Right ventricle myocardium inferior (tissue), 1 donor: ENCODE measurements around the gene EFEMP2. TPM values are rescaled to one million over a fixed set of nuclear protein-coding genes. Genes with fewer than 3 reads are reported as not detected.

Source experiments
- ATAC-seq: fragments of 200-7000 bp; cut with Tn5 transposase; one replicate; pipeline ENCODE4 v1.9.1; 2020; ENCODE audit warnings: mild to moderate bottlenecking, moderate library complexity
- DNase-seq: peaks from one replicate; pipeline ENCODE4 v3.0.0; 2021; ENCODE audit errors: missing footprints
- intact Hi-C: fragments of 100-400 bp; cut with DNase I; formaldehyde crosslinking; loops from one replicate; pipeline ENCODE4 v1.11.0; 2022
- total RNA-seq: library from RNA; stranded (reverse); fragmentation: NEBNext Ultra II Directional; extraction: Animal tissue kit (Norgen Biotek cat#: 25700); gene quantifications from one replicate; pipeline ENCODE4 v1.2.1, GENCODE V29; 2021
- donor health status: DM: no; HTN: yes; CAD: no; lungs with severe emphysema.

The EFEMP2 gene
- total RNA-seq, 1 donor from 2014 or later: 83.1 TPM

GRCh38 chr11:65870706-65871681 is 1.6 kb downstream of the EFEMP2 start:
- intact Hi-C loops: no loop called here
- no peak for ATAC-seq
- DNase-seq: peak; percentile 73

- intact Hi-C loops: no loop called here
- DNase-seq (no peak), ATAC-seq (no peak)
Measured at GRCh38 chr11:65870307-65870658, 2.3 kb downstream of the EFEMP2 start.

- DNase-seq (peak; percentile 57), ATAC-seq (no peak)
- intact Hi-C loops: no loop called here
Measured at GRCh38 chr11:65869643-65870306, 2.8 kb downstream of the EFEMP2 start.

GRCh38 chr11:65868907-65869306 is 3.7 kb downstream of the EFEMP2 start:
- no peak for ATAC-seq
- intact Hi-C loops: no loop called here
- no peak for DNase-seq

- no peak for ATAC-seq
- intact Hi-C loops: no loop called here
- DNase-seq: peak; percentile 64
Measured at GRCh38 chr11:65868076-65868667, 4.4 kb downstream of the EFEMP2 start.

GRCh38 chr11:65867284-65868071 is 5.1 kb downstream of the EFEMP2 start:
- intact Hi-C loops: no loop called here
- ATAC-seq: no peak
- peak; percentile 59 for DNase-seq

DNA sequence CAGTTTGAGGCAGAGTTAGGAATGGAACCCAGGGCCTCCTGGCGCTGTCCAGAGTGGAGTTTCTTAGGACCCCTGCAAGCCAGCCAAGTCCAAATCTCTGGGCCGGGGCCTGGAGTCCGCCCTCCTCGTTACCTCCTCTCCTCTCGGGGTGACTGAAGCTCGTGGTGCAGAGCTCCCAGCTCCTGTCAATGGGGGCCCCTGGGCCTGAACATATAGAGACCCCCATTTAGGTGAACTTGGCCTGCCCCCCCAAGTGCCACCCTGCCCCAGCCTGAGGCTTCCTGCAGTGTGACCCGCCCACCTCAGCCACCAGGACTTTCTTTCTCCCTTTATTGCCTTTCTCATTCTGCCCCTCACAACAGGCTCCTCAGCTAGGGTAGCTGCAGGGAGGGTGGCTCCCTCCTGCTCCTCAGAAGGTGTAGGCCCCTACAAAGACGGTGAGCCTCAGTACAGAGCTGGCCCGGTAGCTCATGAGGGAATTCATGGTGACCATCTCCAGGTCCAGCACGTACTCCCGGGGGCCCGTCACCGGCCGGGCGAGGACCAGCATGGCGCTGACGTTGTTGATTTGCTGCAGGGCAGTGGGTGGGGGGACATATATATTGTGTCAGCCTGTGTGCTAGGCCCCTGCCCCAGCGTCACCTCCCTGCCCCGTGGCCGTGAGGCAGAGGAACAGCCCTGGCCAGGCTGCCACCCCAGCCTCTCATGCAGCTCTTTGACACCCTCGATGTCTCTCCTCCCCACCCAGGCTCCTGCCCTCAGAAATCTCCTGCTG is 5.9 kb downstream of the EFEMP2 start:
- ATAC-seq (no peak), DNase-seq (peak; percentile 17)
- intact Hi-C loops: no loop called here

DNA sequence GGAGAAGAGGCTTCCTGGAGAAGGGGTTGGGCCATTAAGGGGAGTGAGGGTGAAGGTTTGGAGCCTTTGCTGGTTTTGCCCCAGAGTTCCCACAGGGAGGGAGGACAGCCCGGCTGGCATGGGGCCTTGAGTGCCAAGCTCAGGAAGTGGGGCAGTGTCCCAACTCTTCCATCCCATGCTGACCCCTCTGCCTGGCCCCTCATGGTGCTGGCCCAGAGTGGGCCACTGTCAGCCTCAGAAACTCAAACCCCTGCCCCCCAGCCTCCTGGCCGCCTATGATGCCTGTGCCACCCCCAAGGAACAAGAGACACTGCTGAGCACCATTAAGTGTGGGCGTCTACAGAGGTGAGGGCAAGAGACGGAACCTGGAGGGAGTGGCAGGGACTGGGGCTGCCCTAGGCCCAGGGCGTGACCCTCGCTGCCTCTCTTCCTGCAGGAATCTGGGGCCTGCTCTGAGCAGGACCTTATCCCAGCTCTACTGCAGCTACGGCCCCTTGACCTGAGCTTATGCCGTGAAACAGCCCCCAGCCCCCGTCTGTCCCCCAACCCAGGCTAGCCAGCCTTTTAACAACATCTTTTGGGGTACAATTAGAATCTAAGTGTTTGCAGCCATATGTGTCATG is 6.9 kb downstream of the EFEMP2 start:
- ATAC-seq (no peak), DNase-seq (peak; percentile 25)
- intact Hi-C loops: no loop called here

DNA sequence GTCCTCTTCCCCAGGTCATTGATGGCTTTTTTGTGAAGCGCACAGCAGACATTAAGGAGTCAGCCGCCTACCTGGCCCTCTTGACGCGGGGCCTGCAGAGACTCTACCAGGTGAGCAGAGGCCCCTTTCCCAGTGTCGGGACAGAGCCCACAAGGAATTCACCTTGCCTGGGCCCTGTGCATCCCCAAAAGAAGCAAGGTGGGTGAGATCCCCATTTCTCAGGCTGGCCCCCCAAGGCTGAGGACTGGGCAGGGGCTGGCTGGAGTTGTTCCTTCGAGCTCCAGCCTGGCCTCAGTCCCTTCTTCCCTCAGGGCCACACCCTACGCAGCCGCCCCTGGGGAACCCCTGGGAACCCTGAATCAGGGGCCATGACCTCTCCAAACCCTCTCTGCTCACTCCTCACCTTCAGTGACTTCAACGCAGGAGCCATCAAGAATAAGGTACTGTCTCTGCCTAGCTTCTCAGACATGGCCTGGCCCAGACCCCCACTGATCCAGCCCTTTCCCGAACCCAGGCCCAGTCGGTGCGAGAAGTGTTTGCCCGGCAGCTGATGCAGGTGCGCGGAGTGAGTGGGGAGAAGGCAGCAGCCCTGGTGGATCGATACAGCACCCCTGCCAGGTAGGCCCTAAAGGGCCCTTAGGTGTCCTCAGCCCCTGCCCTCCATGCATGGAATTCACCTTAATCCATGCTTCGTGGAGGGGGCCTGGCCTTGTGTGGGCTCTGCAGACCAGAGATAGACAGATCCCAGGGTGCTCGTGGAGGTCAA is 7.7 kb downstream of the EFEMP2 start:
- ATAC-seq (no peak), DNase-seq (peak; percentile 45)
- intact Hi-C loops: no loop called here

DNA sequence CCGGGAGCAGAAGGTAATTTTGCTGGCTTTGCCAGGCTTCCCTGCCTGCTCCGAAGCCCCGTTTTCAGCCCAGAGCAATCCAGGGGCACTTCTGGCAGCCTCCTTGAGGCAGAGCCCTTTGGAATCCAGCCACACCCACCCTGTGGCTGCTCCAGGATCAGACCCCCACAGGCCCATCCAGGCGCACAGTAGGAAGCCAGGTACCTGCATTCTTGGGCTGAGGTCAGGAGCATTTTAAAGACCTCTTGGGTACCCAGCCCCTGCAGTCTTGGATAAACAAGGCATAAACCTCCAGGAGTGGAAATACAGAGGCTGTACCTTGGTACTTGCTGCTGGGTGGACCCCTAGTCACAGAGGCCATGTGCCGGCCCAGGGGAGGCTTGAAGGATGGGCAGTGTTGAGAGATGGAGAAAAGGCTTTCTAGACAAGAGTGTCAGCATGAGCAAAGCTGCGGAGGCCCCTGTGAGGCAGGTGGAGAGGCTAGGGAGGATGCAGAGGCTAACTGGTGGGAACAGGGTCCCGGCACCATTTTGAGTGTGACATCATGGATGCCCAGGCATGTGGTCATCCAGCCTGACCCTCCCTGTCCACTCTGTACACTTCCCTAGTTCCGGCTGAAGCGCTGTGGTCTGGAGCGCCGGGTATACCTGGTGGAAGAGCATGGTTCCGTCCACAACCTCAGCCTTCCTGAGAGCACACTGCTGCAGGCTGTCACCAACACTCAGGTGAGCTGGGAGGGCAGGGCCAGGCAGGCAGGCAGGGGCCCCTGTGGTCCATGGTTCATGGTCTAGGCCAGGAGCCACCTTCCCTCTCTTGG is 8.5 kb downstream of the EFEMP2 start:
- intact Hi-C loops: no loop called here
- ATAC-seq (no peak), DNase-seq (peak; percentile 58)

- ATAC-seq (no peak), DNase-seq (peak; percentile 62)
- intact Hi-C loops: no loop called here
Measured at GRCh38 chr11:65862941-65863888, 9.4 kb downstream of the EFEMP2 start.

DNA sequence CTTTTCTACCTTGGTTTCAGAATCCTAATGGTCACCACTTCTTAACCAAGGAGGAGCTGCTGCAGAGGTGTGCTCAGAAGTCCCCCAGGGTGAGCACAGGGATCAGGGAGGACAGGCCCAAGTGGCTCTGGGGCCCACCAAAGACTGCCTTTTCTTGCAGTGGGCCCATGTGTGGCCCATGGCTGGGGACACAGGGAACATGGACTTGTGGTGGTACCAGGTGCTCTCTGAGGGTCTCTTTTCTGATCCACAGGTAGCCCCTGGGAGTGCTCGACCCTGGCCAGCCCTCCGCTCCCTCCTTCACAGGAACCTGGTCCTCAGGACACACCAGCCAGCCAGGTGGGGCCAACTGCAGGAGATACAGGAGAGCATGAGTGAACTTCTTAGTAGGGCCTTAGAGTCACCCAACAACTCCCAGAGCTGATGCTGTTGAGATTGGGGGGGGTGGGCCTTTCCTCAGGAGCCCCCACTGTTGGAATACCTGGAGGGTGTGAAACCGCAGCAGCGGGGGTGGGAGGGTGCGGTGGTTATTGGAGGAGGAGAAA is 10.3 kb downstream of the EFEMP2 start:
- intact Hi-C loops: no loop called here
- ATAC-seq (no peak), DNase-seq (peak; percentile 20)

DNA sequence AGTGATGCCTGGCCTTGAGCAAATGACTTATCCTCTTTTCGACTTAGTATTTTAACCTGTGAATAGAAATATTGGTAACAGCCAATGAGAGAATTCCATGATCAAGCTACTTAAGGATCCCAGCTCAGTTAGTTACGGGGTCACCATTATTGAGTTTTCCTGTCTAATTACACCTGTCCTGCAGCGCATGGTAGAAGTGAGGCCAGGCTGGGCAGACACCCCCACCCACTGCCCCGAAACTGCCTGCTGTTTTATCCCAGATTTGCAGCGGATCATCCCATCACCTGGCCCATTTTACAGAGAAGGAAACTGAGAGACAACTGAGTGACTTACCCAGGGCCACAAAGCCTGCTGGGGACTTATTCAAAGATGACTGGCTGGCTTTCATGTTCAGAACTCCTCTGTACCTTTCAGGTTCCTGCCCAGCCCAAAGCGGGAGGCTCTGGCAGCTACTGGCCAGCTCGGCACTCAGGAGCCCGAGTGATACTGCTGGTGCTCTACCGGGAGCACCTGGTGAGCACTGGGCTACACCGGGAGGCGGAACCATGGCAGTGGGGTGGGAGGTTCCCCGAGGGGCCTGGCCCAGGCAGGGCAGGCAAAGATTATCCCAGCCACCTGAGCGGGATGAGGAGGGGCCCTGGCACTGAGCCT is 10.9 kb downstream of the EFEMP2 start:
- peak; percentile 21 for DNase-seq
- intact Hi-C loops: no loop called here
- ATAC-seq: no peak

GRCh38 chr11:65861165-65861505 is 11.5 kb downstream of the EFEMP2 start:
- DNase-seq (peak; percentile 54), ATAC-seq (no peak)
- intact Hi-C loops: no loop called here
